GM18858 (cell line): ENCODE data around the gene HIP1R.

Experiments
- ATAC-seq: cut with Tn5 transposase; IDR thresholded peaks from one replicate; pipeline ENCODE4 v1.9.1; 2021; ENCODE audit not compliant: unreplicated experiment

The HIP1R gene

DNA sequence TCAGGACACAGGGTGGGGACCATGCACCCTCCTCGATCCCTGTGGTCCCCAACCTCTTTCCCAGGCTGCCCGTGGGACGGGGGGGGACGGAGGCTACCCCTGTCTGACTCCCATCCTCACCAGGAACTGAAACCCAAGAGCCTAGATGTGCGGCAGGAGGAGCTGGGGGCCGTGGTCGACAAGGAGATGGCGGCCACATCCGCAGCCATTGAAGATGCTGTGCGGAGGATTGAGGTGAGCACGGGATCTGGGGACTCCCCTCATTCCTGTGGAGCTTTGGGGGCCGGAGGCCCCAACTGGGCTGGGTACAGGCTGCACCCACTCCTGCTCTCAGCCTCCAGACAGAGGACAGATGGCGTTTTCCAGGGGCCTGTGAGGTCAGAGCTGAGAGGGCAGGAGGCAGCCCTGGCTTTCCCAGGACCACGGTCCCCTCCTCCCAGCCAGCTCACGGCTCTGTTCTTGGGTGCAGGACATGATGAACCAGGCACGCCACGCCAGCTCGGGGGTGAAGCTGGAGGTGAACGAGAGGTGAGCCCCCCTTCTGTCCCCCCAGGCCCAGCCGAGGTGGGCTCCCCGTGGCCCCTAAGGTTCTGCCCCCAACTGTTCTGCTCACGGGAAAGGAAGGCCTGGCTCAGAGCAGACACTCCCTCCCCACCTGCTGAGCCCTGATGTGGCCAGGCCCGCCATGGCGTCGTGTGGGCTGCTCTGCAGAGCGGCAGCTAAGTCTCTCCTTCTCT lies 24.2 kb downstream of the HIP1R start:
- no peak for ATAC-seq

DNA sequence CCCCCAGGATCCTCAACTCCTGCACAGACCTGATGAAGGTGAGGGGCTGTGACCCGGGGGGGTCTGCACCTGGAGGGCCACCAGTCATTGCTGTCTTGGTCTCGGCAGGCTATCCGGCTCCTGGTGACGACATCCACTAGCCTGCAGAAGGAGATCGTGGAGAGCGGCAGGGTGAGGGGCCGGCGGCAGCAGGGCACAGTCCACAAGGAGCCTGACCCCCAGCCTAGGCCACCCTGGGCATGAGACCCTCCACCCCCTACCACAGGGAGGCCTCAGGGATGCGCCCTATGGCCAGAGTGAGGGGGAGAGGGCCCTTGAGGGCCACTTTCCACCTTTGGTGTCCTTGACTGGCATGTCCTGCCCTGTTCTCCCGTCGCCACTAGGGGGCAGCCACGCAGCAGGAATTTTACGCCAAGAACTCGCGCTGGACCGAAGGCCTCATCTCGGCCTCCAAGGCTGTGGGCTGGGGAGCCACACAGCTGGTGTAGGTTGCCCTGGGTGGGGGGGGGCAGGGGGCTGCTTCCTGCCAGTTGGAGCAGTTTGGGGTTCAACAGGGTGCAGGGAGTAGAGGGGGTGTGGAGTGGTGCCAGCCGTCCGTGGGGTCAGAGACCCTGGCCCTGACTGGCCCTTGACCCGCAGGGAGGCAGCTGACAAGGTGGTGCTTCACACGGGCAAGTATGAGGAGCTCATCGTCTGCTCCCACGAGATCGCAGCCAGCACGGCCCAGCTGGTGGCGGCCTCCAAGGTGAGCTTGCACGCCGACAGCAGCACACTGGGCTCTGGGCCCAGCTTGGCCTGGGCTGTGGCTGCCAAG lies 25.0 kb downstream of the HIP1R start:
- ATAC-seq, result no peak

DNA sequence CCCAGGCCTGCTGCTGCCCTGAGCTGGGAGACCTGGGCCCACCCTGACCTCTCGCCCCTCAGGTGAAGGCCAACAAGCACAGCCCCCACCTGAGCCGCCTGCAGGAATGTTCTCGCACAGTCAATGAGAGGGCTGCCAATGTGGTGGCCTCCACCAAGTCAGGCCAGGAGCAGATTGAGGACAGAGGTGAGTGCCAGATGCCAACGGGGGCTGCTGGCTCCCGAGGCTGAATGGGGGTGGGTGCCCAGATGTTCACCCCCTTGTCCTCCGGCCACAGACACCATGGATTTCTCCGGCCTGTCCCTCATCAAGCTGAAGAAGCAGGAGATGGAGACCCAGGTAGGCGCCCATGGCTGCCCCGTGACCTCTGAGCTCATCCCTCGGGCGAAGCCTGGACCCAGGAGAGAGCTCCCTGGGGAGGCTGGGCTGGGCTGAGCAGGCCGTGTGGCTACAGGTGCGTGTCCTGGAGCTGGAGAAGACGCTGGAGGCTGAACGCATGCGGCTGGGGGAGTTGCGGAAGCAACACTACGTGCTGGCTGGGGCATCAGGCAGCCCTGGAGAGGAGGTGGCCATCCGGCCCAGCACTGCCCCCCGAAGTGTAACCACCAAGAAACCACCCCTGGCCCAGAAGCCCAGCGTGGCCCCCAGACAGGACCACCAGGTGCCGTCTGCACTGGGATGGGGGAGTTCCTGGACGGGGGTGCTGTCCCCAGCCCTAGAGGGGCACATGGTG lies 25.8 kb downstream of the HIP1R start:
- ATAC-seq, result no peak

DNA sequence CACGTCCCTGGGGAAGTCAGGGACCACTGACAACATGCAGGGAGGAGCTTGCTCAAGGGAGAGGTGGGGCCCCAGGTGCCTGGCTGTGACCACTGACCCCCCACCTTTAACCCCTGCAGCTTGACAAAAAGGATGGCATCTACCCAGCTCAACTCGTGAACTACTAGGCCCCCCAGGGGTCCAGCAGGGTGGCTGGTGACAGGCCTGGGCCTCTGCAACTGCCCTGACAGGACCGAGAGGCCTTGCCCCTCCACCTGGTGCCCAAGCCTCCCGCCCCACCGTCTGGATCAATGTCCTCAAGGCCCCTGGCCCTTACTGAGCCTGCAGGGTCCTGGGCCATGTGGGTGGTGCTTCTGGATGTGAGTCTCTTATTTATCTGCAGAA lies 26.3 kb downstream of the HIP1R start:
- ATAC-seq, result no peak

DNA sequence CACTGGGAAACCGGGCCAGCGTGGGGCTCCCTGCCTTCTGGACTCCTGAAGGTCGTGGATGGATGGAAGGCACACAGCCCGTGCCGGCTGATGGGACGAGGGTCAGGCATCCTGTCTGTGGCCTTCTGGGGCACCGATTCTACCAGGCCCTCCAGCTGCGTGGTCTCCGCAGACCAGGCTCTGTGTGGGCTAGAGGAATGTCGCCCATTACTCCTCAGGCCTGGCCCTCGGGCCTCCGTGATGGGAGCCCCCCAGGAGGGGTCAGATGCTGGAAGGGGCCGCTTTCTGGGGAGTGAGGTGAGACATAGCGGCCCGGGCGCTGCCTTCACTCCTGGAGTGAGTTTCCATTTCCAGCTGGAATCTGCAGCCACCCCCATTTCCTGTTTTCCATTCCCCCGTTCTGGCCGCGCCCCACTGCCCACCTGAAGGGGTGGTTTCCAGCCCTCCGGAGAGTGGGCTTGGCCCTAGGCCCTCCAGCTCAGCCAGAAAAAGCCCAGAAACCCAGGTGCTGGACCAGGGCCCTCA lies 26.9 kb downstream of the HIP1R start:
- no peak for ATAC-seq

DNA sequence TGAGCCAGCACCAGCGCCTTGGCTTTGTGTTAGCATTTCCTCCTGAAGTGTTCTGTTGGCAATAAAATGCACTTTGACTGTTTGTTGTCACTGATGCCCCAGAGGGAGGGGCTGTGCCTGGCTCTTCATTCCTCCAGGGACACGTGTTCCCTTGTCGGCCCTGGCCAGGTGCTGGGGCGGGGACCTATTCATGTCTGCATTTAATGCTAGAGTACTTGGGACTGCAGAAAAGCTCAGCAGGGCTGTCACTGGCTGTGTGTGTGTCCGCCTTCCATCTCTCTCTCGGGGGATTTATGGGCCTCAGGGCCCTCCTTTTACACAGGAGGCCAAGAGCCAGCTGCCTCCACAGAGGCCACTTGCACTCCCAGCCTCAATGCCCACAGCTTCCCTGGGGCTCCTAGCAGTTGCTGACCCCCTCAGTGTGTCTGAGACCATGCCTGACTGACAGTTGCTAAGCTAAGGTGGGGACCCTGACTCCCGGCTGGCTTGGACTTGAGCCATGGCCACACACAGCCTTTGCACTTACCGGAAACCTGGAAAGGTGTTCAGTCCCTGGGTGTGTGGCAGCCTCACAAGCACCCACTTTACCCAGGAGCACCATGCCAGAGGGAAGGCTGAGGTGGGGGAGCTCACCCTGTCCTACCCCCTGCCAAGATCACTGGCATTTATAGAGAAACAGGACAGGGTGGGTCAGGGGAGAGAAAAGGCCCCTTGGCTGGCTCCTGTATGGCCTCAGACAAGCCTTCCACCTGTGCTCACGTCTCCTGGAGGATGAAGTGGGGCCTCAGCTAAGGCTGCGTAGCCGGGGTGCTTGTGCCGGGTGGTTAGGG lies 27.8 kb downstream of the HIP1R start:
- no peak for ATAC-seq

DNA sequence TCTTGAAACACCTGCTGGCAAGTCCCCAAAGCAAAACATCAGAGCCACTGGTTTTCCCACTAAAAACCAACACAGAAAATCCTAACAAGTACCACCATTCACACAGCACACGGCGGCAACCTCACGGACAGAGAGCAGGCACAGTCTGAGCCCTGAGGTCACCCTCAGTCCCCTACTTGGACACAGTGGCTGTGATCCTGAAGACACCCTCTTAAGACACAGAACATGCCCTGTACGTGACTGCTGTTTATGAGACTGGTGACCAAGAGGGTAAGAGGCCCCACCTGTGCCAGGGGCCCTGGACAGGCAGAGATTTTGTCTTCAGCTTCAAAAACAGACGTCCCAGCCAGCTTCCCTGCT lies 29.6 kb downstream of the HIP1R start:
- no peak for ATAC-seq

DNA sequence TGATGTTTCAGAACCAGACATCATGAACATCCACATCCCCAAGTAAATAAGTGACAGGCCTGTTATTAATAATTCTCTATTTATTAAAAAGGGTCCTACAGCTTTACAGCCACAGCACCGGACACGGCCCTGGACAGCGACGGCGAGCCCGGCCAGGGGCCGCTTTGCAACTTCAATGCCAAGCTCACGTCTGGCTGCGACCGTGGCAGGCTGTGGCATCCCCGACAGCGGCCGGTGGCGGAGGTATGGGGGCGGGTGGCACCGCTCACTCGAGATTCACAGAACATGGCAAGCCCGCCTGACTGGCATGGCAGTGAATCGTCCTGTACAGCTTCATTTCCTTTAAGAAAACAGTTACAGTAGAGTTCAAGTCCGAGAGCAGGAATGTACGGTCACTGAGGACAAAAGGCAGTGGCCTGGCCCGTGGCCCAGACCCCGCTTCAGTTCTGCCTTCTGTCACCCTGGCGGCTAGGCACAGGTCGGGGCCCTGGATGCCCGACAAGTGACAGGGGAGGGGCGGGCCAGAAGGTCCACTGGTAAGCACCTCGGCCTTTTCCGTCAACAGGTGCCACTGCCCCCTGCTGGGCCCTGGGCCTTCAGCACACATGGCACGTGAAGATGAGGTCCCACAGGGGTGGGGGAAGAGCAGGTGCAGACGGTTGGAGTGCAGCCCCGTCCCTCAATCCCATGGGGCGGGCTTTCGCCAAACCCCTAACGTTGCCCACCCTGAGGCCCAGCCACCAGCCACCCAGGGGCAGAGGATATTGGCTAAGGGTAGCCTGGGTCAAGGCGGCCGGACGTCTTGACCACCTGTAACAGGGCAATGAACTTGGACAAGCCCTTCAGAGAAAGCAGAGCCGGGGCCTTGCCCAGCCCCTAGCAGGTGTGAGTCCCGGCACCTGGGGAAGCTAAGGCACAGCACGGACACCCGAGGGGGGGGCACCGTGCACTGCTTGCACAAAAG lies 30.3 kb downstream of the HIP1R start:
- ATAC-seq, result no peak

DNA sequence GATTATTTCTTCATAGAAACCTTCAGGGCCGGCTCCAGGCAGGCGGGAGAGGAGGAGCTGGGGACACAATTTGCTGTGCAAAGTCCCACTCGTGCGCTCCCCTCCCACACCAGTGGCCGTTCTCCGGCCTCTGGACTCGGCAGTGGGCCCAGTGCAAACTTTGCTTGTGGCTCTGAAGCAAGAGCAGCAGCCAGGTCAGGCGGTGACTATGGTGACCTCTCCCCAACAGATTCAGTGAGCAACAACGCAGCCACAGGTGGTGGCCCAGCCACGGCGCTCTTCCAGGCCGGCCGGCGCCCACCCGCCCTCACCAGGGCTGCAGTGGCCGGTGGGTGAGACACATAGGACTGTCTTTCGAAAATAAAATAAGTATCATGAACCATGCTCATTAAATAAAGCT lies 31.1 kb downstream of the HIP1R start:
- no peak for ATAC-seq

DNA sequence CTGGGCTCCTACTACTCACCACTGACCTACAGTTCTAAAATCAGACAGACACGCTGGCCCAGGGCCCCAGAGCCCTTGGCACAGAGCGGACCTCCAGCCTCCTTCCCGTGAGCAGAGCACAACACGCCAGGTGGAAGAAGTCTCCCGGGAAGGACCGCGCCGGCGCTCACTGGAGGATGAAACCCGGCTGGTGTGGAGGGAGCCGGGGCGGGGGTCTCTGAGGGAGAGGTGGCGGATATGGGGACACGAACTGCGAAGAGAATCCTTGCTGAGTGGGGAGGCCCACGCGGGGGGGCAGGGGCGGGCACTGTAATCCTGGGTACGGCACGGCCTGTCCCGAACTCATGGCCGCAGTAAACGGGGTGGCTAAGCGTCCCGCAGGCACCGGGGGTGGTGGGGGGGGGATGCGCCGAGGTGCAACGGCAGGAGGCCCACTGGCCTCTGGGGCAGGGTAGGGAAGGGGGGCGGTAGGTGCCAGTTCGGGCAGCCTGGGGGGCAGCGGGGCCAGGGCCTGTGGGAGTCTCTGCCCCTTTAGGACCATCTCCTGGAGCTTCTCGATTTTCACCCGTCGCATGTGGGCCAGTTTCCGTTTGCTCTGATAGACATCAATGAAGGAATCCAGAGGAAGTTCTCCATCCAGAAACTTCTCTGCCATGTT lies 31.8 kb downstream of the HIP1R start:
- ATAC-seq, result no peak

DNA sequence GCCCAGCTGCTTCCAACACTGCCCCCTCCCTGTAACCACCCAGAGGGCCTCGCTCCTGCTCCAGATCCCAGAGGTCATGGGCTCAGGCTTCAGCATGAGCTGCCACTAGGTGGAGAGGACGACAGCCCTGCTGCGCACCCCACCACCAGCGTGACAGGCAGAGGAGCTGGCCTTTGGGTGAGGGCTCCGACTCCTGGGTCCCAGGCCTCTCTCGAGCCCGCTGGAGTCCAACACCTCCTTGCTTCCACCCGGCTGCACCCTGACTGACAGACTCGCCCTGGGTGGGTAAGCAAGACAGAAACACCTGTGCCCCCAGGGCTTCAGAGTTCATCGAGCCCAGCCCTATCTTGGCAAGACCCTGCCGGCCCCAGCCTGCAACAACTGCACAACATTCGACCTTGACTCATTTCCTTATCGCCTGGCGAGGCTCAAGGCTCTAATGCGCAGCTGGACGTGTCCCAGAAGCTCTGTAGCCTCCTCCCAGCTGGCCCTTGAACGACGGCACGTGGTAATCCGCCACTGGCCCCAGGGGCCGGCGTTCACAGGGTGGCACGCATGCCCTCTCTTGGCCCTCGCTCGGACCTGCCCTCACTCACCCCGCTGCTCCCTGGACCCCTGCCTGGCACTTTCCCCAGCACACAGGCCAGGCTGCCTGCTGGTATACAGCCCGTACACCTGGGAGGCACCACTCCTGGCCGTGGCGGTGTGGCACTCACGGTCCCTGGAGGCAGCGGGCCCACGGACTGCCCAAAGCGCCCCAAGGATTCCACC lies 32.6 kb downstream of the HIP1R start:
- ATAC-seq, result no peak

DNA sequence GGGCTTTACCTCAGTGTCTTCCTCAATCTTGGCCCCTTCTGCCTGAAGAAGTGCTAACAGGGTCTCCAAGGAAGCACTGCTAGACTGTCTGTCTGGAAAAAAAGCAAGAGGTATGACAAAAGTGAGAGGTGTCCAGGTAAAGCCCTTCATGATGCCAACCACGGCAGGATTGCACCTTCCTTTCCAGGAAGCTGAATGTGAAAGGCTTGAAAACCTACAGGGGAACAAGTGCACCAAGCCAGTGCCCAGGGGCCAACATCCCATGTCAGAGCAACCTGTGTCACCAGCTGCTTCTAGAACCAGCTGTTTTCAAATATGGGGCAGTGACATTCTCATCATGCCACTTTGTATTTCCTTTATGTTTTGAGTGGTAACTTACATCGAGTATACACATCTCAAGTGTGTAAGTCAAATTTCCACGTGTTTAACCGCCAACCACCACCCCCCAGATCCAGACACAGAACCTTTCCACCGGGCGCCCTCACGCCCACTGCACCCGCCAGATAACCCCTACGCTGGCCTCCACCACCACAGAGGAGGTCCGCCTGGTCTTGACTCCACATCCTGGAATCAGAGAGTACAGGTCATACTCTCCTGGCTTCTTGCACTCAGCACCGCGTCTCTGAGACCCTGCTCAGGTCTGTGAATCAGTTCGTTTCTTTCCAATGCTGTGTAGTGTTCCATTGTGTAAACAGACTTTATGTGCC lies 33.4 kb downstream of the HIP1R start:
- no peak for ATAC-seq

DNA sequence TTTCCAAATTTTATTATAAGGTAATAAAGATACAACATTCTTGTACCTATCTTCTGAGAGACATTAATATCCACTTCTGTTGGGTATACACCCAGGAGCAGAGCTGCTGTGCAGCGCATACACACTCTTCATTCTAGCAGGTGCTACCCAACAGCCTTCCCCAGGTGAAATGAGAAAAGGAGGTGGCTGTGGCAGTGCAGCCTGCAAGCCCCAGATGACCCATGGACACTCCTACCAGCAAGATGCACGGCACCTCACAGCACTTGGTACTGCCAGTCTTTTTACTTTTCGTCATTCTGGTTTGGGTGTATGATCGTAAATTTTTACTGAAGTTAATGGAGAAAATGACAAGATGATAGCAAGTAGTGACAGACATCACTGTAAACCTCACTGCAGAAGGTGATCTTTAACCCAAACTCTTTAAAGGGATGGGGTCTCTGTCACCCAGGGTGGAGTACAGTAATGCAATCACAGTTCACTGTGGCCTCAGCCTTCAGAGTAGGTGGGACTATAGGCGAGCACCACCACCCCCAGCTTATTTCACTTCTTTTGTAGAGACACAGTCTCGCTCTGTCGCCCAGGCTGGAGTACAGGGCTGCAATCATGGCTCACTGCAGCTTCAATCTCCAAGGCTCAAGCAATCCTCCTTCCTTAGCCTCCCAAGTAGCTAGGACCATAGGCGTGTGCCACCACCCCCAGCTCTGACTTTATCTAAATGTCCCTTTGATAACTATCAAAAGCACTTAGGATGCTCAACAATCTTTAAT lies 34.1 kb downstream of the HIP1R start:
- no peak for ATAC-seq

DNA sequence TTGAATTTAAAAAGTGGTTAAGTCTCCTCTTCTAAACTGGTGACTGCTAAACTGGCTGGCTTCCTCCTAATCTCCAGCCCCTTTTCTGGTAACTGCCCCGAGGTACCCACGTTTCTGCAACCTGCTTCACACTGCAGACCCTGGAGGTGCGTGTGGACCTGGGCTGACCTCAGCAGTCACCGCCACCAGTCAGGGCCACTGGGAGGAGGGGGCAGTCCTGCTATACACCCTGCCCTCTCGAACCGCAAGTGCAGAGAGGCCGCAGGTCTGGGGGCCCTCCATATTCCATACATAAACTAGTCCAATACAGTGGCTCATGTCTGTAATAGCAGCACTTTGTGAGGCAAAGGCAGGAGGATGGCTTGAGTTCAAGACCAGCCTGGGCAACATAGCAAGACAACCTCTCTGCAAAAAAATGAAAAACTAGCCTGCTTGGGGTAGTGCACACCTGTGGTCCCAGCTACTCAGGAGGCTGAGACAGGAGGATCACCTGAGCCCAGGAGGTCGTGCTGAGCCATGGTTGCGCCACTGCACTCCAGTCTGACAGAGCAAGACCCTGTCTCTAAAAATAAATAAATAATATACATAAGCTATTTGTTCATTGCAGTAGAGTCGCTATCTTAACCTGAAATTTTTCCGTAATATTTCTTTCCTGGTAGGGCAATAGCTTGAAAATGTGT lies 35.0 kb downstream of the HIP1R start:
- ATAC-seq, result no peak

DNA sequence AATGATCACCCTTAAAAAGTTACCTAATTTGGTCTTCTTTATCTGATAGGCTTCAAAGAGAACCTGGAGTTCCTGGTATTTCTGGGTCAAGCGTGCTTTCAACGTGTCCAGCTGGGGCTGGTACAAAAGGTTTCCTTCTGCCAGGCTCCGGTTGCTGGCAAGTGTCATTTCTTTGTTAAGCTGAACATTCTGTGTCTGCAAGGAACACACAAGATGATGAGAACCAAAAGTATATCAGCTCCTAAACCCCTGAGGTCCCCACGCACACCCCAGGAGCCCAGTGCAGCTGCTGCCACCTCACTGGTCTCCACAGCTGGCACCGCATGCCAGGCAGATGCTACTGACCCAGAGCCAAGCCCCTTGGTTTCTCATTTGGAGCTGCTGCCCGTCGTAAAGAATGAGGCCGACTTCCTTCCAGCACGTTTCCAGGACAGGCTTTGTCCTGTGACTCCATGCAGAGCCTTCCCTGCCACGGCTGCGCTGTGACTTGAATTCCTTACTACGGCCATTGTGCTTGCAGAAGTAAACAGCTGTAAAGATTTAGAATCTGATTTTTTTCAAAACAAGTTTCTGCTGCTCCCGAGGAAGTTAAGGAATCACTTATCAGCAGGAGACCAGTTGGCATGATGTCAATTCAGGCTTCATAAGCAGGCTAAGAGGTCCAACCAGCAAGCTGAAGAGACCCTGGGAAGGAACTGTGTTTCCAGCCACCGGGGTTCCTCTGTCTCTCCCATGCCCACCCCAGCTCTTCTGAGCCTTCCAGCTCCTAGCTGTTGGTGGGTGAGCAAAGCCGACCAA lies 35.8 kb downstream of the HIP1R start:
- ATAC-seq, result no peak
